RPMI7951 (cell line): ENCODE data around the gene ADAD2. TPM values are rescaled to one million over a fixed set of nuclear protein-coding genes. Genes with fewer than 3 reads are reported as not detected.

Source experiments
- DNase-seq: peaks from one replicate; pipeline ENCODE4 v3.0.0-alpha.2; 2012; ENCODE audit warnings: low read depth
- total RNA-seq: library from RNA; depleted of rRNA; stranded (reverse); fragments of >200 nt; shearing (Covaris generic); gene quantifications from 2 replicates; pipeline ENCODE4 v1.2.3, GENCODE V29; 2014; rRNA removed

The ADAD2 gene
- not detected in 2 replicates for total RNA-seq

DNA sequence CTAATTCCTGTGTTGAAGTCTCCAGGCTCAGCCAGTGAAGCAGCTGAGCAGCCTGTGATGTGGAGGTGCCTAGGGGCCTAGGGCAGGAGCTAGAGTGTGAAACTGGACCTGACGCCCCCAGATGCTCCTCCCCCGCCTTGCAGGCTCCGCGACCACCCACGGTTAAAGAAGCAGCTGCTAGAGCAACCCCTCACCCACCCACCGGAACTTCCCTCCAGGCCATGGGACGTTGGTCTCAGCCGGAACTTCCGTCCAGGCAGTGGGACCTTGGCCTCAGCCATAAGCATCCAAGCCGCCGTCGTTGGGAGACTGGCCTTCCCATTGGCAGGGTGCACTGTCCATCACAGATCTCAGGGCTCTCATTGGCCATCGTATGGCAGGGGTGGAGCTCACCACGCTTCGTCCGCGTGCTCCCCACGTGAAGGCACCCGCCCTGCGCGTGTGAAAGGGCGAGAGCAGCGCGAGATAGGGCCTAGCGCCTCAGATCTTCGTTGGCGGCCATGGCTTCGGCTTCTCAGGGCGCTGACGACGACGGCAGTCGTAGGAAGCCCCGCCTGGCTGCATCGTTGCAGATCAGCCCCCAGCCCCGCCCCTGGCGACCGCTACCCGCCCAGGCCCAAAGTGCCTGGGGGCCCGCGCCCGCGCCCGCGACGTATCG, at the start of gene ADAD2:
Gene ADAD2, plus strand, starts transcription at position 427 of the 658 bp plus-strand sequence. Its CDS starts 74 bp downstream, at position 501.
- peak; percentile 20 for DNase-seq

DNA sequence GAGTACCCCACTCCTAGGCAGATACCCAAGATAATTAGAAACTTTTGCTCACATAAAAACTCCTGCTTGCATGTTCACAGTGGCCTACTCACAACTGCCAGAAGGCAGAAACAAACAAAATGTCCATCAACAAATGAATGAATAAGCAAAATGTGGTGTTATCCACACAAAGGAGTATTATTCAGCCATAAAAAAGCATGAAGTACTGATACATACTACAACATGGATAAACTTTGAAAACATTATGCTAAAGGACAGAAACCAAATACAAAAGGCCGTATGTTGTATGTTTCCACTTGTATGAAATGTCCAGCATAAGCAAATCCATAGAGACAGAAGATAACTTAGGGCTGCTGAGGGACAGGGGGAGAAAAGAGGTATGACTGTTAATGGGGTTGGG, 47.9 kb upstream of the ADAD2 start:
- DNase-seq: no peak

DNA sequence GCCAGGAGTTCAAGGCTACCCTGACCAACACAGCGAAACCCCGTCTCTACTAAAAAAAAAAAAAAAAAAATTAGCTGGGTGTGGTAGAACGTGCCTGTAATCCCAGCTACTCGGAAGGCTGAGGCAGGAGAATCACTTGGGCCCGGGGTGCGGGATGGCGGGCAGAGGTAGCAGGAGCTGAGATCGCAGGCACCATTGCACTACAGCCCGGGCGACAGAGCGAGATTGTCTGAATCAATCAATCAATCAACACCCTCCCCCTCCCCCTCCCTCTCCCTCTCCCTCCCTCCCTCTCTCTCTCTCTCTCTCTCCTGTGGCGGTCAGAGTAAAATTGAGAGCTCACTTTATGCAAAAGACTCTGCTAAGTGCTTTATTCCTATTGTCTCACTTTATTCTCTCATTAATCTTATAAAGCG, 47.2 kb upstream of the ADAD2 start:
- DNase-seq: no peak

DNA sequence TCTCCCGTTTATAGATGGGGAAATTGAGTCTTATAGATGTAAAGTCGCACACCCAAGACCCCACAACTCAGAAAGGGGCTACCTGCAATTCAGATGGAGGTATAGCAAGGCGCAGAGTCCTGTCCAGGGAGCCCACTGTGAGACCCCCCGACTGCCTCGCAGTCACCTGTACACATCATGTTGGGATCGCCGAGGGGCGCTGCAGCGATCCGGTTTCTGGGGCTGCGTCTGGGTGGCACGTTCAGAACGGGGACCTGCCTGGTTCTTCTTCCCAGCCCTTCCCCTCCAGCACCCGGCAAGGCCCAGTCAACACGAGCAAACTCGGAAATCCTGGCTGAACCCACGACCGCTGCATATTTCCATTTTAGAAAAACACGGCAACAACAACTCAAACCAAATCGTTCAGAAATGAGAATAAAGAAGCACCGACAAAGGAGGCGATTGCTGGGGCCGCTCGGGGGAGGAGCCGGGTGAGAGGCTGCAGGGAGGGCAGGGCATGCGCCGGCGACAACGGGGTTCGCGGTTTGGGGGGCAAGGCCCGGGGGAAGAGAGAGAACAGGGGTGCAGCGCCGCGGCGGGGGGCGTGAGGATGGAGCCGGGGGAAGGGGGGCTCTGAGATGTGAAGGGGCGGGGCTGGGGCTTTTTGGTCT, 46.6 kb upstream of the ADAD2 start:
- DNase-seq: no peak

DNA sequence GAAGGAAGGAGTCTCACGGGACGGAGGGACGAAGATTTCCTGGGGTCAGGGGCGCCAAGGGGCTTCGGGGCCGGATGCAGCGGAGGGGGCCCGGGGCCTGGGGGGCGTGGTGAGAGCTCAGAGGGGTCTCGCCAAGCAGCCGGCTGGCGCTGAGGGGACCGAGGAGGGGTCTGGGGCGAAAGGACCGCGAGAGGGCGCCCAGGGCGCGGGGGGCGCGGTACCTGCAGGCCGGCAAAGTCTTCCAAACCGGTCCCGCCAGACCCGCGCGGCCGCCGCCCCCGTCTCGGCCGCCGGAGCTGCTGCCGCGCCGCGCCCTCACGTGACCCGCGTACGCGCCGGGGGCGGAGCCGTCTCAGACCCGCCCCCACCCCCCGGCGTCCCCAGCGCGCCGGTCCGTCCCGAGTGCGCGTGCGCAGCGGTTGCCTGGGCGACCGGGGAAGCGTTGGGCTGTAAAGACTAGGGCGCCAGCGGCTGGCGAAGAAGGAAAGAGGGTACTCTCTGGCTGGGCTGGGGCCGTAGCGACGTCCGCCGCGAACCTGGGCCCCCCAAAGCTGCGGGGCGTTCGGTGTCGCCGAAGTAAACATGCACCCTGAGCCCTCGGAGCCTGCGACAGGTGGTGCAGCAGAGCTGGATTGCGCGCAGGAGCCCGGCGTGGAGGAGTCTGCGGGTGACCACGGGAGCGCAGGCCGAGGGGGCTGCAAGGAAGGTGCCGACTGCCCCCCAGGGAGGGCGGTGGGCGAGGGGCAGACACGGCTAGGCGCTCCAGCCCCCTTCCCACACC, 45.9 kb upstream of the ADAD2 start, which contains the start of the genes DNAAF1 and HSDL1:
Gene DNAAF1, plus strand, starts transcription at position 450 of the 781 bp plus-strand sequence. Its CDS starts 133 bp downstream, at position 583.
Gene HSDL1, minus strand, starts transcription at position 319 of the 781 bp plus-strand sequence. CDS start 13,856 bp downstream, outside the sequence.
- peak; percentile 76 for DNase-seq

DNA sequence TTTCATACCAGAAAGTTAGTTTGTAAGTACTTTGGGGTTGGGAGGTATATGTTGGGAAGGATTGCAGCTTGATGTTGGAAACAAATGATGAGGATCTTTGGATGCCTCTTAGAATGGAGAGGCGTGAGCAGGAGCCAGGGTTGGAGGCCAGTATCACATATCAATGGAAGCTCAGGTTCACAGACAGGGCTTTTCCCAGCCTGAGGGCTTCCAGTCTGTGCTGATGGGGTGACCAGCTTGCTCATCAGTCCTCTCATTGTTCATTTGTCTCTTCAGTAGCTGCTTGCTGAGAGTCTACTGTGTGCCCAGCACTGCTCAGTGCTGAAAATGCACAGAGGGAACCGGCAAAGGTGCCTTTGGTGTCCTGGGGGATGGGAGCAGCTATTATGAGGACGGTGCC, 40.0 kb upstream of the ADAD2 start:
- DNase-seq: no peak

DNA sequence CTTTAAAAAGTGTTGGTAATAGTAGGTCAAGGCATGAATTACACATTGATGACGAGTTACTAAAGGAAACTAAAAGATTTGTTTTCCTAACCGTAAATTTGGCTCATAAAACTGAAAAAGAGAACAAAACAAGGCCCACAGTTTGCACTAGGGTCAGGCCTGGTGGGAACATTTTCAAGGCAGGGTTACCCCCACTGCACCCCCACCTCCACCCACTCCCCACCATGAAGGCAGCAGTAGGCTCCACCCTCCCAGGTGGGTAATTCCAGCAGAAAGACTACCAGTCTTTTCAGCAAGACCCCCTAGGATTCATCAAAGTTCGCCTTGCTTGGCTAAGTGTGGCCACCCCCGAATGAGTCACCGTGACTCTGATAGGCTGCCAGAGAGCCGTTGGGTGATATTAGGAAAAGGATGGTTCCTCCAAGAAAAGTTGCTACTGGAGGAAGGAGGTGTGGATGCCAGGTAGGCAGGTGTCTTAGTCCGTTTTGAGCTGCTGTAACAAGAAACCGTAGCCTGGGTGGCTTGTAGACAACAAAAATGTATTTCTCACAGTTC, 37.2 kb upstream of the ADAD2 start:
- no peak for DNase-seq

DNA sequence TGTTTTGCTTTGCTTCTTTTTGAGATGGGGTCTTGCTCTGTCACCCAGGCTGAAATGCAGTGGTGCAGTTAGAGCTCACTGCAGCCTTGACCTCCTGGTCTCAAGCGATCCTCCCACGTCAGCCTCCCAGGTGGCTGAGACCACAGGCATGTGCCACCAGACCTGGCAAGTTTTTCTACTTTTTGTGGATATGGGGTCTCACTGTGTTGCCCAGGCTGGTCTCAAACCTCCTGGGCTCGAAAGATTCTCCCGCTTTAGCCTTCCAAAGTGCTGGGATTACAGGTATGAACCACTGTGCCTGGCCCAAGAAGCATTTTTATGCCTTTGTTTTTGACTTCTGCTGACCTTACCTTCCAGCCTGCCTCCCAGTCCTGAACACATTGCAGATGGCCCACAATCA, 35.7 kb upstream of the ADAD2 start:
- DNase-seq: no peak

DNA sequence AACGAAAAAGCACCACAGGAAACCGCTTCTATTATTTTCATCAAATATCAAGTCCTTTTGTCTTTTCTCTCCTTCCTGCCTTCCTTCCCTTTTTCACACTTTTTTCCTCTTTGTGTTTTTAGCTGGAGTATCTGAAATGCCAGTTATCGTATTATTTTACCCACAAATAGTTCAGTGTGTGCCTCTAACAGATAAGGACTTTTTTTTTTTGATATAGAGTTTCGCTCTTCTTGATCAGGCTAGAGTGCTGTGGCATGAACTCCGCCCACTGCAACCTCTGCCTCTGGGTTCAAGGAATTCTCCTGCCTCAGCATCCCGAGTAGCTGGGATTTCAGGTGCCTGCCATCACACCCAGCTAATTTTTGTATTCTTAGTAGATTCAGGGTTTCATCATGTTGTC, 35.2 kb upstream of the ADAD2 start:
- DNase-seq: no peak

DNA sequence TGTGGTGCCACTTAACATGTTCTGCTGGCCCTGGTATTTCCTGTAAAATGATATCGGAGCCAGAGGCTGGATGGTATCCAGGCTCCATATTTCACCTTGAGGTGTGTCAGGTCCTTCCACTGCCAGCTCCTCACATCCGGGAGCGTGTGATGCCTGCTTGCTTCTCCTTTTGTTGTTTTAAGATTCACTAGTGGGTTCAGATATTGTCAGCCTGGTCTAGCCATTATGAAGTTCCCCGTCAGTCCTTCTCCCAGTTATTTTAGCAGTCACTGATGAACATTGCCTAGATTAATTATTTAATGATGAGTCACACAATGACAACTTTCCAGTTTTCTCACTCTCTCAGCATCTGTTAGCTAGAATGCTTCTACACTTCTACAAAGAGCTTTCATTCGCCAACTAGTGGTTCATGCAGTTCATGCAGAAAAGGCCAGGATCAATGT, 34.6 kb upstream of the ADAD2 start:
- DNase-seq: no peak

DNA sequence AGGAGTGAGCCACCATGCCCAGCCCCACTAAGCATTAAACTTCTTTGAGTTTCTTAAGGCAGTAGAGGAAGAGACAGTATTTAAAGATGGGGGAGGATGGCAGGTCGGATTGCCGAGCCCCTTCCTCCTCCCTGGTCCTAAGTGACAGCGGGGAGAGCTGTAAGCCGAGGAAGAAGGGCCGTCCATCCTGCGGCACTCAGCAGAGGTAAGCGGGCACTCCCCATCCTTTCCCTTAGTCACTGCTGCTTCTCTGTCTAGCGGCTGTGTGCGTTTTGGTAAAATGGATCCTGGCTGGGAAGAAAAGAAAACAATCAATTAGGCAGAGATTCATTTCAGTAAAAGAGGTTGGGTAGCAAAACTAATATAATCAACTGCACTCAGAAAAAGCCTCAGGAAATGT, 31.9 kb upstream of the ADAD2 start:
- DNase-seq: no peak

DNA sequence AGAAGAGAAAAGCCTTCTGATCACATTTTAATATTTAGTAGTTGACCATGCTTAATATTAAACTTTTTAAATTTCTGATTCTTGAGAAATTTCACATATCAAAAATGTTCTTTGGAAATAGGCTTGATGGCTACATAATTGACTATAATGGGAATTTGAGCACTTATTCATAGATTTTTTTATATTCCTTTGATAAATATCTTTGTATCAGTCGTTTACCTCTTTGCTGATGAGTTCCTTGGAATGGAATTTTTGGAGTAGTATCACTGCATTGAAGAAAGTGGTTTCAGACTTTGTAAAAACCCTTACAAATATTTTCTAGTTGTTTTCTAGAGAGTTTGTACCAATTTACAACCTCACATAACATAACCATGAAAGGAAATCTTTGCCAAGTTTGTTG, 31.2 kb upstream of the ADAD2 start:
- DNase-seq: no peak

DNA sequence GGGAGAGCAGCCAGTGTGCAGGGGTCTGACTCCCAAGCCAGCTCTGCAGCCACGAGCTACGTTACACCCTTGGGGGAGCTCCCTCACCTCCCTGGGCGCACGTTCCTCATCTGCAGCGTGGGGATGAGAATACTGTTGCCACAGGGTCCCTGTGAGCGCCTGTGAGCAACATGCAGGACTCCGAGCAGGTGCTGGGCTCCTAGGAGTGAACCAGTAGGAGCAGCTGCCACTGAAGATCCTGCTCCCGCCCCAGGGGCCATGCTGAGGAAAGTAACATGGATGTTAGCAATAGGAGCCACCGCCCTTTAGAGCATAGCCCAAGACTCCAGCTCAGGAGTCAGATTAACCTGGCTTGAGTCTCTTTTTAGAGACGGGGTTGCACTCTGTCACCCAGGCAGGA, 29.9 kb upstream of the ADAD2 start:
- DNase-seq: no peak

DNA sequence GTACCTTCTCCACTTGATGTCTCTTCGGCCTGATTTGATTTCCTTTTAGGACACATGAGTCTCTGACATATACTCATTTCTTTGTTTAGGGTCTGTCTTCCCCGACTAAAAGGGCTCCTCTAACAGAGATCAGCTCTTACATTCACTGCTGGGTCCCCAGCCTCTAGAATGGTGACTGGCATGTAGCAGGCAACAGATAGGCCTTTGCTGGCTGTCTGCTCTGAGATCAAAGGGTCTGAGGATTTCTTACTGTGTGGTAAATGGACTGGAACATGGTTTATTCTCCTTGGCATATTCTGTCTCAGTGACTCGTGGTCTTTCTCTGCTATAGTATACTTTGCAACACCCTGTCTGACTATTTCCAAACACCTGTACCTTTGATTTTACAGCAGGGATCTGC, 29.2 kb upstream of the ADAD2 start:
- DNase-seq: no peak

DNA sequence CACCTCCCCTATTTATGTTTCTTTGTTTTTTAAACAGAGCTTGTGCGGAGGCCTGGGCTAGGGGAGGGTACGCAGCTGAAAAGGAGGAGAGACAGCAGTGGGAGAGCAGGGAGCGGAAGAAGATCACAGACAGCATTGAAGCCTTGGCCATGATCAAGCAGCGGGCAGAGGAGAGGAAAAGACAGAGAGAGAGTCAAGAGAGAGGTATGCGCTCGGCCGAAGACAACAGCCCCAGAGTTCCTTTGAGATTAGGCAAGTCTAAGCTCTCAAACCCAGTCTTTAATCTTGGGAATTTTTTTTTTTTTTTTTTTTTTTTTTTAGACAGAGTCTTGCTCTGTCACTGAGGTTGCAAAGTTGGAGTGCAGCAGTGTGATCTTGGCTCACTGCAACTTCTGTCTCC, 25.2 kb upstream of the ADAD2 start:
- DNase-seq: no peak

DNA sequence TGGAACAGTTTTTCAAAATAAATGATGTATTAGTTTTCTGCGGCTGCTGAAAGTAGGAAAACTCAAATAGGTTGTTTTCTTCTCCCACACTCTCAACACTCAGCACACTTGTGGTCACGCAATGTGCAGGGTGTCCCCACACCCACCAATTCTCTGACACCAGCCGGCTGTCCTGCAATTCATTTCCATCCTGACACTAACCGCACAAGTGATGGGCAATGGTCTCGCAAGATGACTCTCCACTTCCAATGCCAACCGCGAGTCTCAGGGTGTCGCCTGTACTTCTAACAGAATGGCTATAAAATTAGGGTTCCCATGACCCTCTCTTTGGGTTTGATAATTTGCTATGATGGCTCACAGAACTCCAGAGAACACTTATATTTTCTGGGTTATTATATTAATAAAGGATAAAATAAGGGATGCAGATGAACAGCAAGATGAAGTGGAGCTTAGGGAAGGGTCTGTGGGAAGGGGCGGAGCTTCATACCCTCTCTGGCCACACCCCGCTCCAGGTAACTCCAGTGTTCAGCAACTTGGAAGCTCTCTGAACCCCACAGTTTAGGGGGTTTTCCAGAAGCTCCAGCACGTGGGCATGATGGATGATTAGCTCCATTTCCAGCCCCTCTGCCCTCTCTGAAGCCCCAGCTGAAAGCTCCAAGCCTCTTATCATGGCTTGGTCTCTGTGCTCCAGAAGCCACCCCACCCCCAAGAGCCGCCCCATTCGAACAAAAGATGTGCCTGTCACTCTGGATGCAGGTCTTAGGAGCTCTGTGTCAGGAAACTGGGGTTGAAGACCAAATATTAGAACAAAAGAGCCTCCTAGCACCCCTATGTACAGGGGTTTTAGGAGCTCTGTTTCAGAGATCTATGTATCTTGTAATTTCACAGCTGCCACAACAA, 23.9 kb upstream of the ADAD2 start:
- DNase-seq: no peak

DNA sequence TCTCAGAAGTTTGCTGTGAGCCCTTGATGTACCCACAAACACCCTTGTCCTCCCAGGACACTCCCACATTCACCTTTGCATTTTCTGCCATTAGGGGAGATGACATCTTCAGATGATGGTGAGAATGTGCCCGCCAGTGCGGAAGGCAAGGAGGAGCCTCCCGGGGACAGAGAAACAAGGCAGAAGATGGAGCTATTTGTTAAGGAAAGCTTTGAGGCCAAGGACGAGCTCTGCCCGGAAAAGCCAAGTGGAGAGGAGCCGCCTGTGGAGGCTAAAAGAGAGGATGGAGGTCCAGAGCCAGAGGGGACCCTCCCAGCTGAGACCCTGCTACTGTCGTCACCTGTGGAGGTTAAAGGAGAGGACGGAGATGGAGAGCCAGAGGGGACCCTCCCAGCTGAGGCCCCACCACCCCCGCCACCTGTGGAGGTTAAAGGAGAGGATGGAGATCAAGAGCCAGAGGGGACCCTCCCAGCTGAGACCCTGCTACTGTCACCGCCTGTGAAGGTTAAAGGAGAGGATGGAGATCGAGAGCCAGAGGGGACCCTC, 21.1 kb upstream of the ADAD2 start:
- DNase-seq: no peak

DNA sequence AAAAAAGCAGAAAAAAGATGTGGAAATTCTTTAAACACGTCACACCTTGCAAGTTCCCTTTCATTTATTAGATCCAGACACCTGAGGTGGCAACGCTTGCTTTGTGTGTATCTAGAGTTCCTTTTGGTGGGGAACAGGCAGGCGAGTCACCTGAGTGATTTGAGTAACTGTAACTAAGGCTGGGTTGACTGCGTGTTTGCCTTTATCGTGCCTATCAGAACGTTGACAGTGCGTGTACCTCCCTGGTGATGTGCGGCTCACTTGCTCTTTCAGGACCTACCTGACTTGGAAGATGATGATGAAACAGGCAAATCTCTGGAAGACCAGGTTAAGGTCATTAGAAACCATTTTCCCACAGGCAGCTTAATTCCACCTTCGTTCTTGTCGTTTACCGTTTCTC, 16.6 kb upstream of the ADAD2 start:
- DNase-seq: no peak

DNA sequence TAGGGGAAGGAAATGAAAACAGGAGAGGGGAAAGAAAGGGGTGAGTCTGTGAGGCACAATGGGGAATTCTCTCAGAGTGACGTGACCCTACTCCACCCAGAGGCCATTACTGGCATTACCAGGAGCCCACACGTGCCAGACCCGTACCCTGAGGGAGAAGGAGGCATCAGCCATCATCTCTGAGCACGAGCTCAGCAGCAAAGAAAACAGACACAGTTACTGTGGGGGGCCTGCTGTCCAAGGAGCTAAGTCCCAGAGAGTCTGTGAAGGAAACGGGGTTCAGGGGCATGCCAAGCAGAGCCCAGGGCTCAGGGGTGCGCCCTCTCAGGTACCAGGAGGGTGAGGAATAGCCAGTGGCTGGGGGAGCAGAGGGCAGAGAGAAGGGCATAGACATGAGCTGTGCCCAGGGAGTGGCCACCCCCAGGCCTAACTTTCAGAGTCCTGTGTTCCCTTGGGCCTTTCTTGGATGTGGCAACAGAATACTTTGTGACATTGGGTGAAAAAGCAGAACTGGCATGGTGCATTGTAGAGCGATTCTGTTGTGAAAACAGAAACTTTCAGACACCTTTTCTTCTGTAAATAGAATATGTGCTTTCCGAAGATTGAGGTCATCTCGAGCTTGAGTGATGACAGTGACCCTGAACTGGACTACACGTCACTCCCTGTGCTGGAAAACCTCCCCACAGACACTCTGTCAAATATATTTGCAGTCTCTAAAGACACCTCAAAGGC, 15.4 kb upstream of the ADAD2 start:
- no peak for DNase-seq
